Small intestine (tissue), 7 donors: ENCODE measurements around the gene NKD1. TPM values are rescaled to one million over a fixed set of nuclear protein-coding genes. Genes with fewer than 3 reads are reported as not detected.

Experiments
- DNase-seq, 2 donors: peaks; one replicate each; pipeline versions ENCODE4 v3.0.0 to v3.0.0-alpha.2; 2013
- FAIRE-seq: peaks from 2 replicates; lab custom pipeline; 2012; peaks lifted over from hg19 to GRCh38; lab: Jason Lieb, UNC
- H3K27ac ChIP-seq, 3 donors: one replicate each; pipeline ENCODE4 v1.5.1; 2013; ENCODE audit warnings: low read length in 2 of 3, mild to moderate bottlenecking in 2 of 3, control low read depth in 1 of 3, inconsistent platforms in 1 of 3, low read depth in 1 of 3, moderate library complexity in 1 of 3
- H3K27me3 ChIP-seq, 3 donors: one replicate each; pipeline ENCODE4 v1.6.1; 2013; ENCODE audit warnings: low read length in 3 of 3, inconsistent platforms in 1 of 3; ENCODE audit not compliant: control insufficient read depth in 3 of 3, insufficient read depth in 3 of 3
- H3K36me3 ChIP-seq, 3 donors: one replicate each; pipeline ENCODE4 v1.6.1; 2013; ENCODE audit warnings: low read length in 3 of 3, inconsistent platforms in 1 of 3, low read depth in 1 of 3, mild to moderate bottlenecking in 1 of 3, moderate library complexity in 1 of 3; ENCODE audit not compliant: control insufficient read depth in 3 of 3, insufficient read depth in 2 of 3
- H3K4me1 ChIP-seq, 3 donors: one replicate each; pipeline ENCODE4 v1.6.1; 2013; ENCODE audit warnings: low read length in 2 of 3, inconsistent platforms in 1 of 3, low read depth in 1 of 3, mild to moderate bottlenecking in 1 of 3, moderate library complexity in 1 of 3; ENCODE audit not compliant: control insufficient read depth in 3 of 3, insufficient read depth in 2 of 3
- H3K4me3 ChIP-seq, 3 donors: one replicate each; pipeline ENCODE4 v1.5.1; 2013; ENCODE audit warnings: low read length in 3 of 3, control low read depth in 1 of 3, inconsistent platforms in 1 of 3, low read depth in 1 of 3, mild to moderate bottlenecking in 1 of 3, moderate library complexity in 1 of 3
- H3K9me3 ChIP-seq, 2 donors: one replicate each; pipeline ENCODE4 v1.6.1; 2013; ENCODE audit warnings: low read depth in 1 of 2, low read length in 1 of 2; ENCODE audit not compliant: control insufficient read depth in 2 of 2, insufficient read depth in 1 of 2
- WGBS, 3 donors: extraction: QIAGEN DNeasy Blood & Tissue Kit; methylation state at CpG; one replicate each; pipeline ENCODE4 v1.1.7; 2013; 5-methylcytosine and 5-hydroxymethylcytosine counted together
- polyA plus RNA-seq, 4 donors: library from polyadenylated mRNA; stranded (reverse) in 3 of 4; unstranded in 1 of 4; fragments of 200-250 nt in 3 of 4; fragments of 120-200 nt in 1 of 4; gene quantifications; one replicate each; pipeline versions ENCODE4 v1.2.1 to v1.2.3, GENCODE V29; 2013
- donor health status: healthy with polysubstance abuse.
- donor health status: control.
- donor health status: control.
- donor health status: Bipolar disorder and iron deficiency.
- donor health status: healthy.

The NKD1 gene
- polyA plus RNA-seq, 4 donors: 0.22 to 2.9 (median 1.3) TPM

DNA sequence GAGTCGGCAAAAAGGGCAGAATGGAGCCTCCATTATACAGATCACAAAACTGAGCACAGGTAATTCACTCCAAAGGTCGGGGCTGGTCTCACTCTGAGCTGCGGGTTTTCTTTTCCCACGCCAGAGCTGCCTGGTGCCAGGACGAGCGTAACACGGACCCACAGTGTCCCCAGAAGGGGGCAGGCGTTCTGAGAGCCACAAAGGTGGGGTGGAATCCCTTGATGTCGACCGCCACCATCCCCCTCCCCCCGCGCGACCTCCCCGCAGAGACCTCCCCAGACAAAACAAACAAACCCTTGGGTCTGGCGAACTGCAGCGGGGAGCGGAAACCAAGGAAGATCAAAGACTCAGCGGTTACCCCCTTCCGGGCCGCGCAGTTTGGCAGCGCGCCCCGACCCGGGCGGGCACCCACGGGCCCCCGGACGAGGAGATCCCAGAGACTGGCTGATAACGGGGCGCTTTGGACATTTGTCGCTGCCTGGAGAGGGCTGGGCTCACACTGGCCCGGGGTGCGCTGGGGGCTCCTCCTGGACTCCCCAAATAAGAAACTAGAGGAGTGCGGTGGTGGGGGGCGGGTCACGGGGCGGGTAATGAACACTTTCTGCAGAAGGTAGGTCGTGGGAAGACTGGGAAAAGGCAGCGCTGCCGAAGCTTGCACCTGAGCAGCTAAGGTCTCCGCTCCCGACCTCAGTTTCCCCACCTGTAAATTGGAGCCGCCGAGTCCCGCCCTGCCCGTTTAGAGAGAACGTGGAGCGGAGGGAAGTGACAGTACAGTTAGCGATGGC, 664 bp upstream of the NKD1 start:
- WGBS, 3 donors: 1 to 2% (median 1%) methylated on average over 50 of the region's 50 CpGs
- FAIRE-seq: no peak
- Histone ChIP-seq H3K4me3 (peak overlapping the region; percentile 42 to 63 (median 56)), H3K9me3 (no peaks in the 10 kb centered on the region), H3K4me1 (peaks cover 0 to 4% (median 0%) of the 10 kb centered on the region in 3 donors), H3K27me3 (peaks cover 0 to 26% (median 3%) of the 10 kb centered on the region in 3 donors), H3K36me3 (no peaks in the 10 kb centered on the region), H3K27ac (no peak overlapping the region)
- DNase-seq: peak; percentile 49 to 65

DNA sequence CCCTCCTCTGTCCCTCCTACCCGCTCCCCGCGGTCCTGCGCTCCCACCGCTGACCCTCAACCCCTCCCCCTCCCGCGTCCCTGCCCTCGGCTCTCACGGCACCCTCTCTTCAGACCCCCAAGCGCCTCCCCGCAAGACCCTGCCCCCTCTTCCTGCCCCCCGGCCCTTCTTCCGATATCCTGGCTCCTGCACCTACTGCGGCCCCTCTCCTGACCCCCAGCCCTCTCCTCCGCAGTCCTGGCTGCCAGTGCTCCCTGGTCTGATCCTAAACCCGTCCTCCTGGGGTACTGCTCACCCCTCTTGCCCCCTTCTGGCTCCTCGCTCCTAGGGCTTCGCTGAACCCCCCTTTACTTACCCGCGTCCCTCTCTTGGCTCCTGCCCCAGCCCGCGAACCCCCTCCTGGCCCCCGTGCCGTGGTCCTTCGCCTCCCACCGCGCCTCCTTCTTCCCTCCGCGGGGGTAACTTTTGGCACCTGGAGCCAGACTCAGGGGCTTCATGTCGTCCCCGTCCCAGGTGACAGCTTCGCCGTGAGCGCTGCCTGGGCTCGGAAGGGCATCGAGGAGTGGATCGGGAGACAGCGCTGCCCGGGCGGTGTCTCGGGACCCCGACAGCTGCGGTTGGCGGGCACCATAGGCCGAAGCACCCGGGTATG, 839 bp downstream of the NKD1 start:
- peaks cover 0 to 26% (median 3%) of the 10 kb centered on the region in 3 donors for H3K27me3 ChIP-seq
- DNase-seq (peak in 1 of 2 donors; percentile 16), FAIRE-seq (no peak)
- H3K27ac ChIP-seq: no peak overlapping the region
- H3K4me1 ChIP-seq: peaks cover 0 to 4% (median 0%) of the 10 kb centered on the region in 3 donors
- peaks cover 0 to 7% (median 0%) of the 10 kb centered on the region in 3 donors for H3K36me3 ChIP-seq
- 5 to 25% (median 18%) methylated on average over 40 to 46 of the region's 46 CpGs for WGBS, 3 donors
- H3K4me3 ChIP-seq: peak overlapping the region; percentile 45 to 65 (median 63)
- H3K9me3 ChIP-seq: no peaks in the 10 kb centered on the region

DNA sequence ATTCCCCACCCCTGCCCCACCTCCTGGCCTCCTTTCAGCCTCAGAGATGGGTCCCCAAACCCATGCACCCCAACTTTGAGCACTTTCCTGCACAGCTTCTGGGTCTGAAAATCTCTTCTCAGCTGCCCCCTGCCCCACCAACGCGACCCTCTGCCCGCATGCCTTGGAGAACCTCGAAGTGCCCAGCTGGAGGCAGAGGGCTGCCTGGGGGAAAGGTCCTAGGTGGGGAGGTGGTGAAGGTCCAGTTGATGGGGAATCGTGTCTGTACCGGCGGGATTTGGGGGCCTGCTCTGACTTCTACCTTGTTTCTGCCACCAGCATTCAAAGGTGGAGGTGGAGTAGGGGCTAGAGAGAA, 1.3 kb downstream of the NKD1 start:
- H3K4me1 ChIP-seq: peaks cover 0 to 4% (median 0%) of the 10 kb centered on the region in 3 donors
- H3K36me3 ChIP-seq: peaks cover 0 to 7% (median 0%) of the 10 kb centered on the region in 3 donors
- 28 to 71% (median 66%) methylated on average over 7 of the region's 7 CpGs for WGBS, 3 donors
- peaks cover 0 to 26% (median 3%) of the 10 kb centered on the region in 3 donors for H3K27me3 ChIP-seq
- H3K27ac ChIP-seq: no peak overlapping the region
- no peaks in the 10 kb centered on the region for H3K9me3 ChIP-seq
- DNase-seq: no peak
- peak overlapping the region in 1 of 3 donors; percentile 45 for H3K4me3 ChIP-seq
- FAIRE-seq: no peak

DNA sequence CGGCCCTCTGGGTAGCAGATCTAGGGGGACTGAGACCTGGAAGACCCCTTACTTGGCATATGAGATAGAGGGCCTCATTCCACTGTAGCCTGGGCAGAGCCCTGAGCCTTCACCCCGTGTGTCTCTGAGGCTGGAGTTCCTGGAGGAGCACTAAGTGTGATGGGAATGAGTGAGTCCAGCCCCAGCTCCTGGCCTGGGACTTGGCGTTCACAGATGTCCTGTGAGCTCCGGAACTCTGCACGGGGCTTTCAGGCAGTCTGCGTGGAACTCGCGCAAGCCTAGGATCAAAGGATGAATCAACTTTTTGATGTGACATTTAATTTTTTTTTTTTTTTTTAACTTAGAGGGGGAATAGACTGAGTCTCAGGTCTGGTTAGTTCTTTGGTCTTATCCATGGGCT, 1.8 kb downstream of the NKD1 start:
- Histone ChIP-seq H3K27ac (no peak overlapping the region), H3K4me3 (peak overlapping the region in 1 of 3 donors; percentile 45), H3K4me1 (peaks cover 0 to 4% (median 0%) of the 10 kb centered on the region in 3 donors), H3K36me3 (peaks cover 0 to 7% (median 0%) of the 10 kb centered on the region in 3 donors), H3K9me3 (no peaks in the 10 kb centered on the region), H3K27me3 (peaks cover 0 to 24% (median 3%) of the 10 kb centered on the region in 3 donors)
- 43 to 70% (median 66%) methylated on average over 8 of the region's 8 CpGs for WGBS, 3 donors
- DNase-seq (no peak), FAIRE-seq (no peak)

DNA sequence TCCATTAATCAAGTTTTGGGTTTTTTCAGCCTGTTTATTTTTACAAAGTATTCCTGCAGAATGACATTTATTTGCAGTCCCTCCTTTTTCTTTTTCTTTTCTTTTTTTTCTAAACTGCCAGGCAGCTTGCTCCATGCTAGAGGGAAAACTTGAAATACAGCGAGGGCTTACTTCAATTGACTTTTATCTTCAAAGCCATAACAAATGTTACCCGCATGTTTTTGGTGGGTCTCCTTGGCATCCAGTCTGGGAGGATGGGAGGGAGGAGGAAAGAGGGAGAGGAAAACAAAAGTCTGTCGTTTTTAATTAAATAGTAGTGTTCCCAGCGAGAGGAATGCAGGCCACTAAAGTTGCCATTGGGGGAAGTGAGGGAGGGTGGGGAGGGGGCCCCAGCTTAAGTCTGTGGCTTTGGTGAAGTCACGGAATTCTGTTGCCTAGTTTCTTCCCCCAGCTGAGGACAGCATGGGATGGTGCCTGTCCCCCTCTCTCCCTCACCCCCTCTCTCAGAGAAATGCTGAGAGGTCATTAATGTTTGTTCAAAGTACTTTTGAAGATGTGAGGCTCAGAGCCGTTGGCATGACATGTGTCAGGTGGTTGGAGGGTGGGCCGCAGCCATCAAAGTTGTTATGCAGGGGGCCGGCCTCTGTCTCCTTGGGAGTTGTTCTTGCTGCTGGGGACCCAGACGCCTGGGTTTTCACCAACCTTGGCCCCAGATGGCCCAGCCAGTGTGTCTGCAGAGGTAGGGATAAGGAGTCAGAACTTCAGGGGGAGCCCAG, 2.9 kb downstream of the NKD1 start:
- peaks cover 0 to 23% (median 3%) of the 10 kb centered on the region in 3 donors for H3K27me3 ChIP-seq
- peaks cover 0 to 11% (median 0%) of the 10 kb centered on the region in 3 donors for H3K36me3 ChIP-seq
- FAIRE-seq (no peak), DNase-seq (no peak)
- H3K4me3 ChIP-seq: no peak overlapping the region
- 71 to 80% (median 74%) methylated on average over 9 of the region's 9 CpGs for WGBS, 3 donors
- no peaks in the 10 kb centered on the region for H3K9me3 ChIP-seq
- H3K27ac ChIP-seq: no peak overlapping the region
- peaks cover 0 to 4% (median 0%) of the 10 kb centered on the region in 3 donors for H3K4me1 ChIP-seq

DNA sequence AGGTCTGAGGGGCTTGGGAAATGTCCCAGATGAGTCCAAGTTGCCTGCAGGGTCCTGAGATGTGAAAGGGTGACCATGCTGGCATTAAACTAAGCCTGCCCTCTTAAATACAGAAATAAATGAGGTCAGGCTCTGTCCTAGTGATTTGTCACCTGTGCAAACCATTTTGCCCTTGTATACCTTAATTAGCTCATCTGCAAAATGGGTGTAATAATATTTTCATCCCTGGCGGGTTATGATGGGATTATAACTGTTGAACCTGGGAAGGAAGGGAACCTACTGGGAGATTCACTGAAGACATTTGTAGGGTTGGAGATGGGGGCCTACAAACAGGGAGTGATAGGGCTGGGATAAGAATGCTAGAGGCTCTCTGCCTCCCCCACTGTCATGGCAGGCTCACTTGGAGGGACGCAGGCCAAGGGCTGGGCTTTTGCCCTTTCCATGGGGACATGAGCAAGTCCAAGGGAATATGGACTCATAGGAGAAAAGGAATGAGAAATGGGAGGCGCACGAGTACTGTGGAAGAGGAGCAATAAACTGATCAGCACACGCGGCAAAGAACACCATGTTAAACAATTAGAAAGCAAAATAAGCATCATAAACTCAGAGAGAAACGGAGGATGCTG, 4.4 kb downstream of the NKD1 start:
- peaks cover 0 to 14% (median 0%) of the 10 kb centered on the region in 3 donors for H3K36me3 ChIP-seq
- 88 to 93% (median 91%) methylated on average over 7 of the region's 7 CpGs for WGBS, 3 donors
- DNase-seq: no peak
- H3K4me1 ChIP-seq: peaks cover 0 to under 1% (median 0%) of the 10 kb centered on the region in 3 donors
- no peak overlapping the region for H3K4me3 ChIP-seq
- no peaks in the 10 kb centered on the region for H3K9me3 ChIP-seq
- no peak overlapping the region for H3K27ac ChIP-seq
- no peak for FAIRE-seq
- peaks cover 0 to 16% (median 3%) of the 10 kb centered on the region in 3 donors for H3K27me3 ChIP-seq

DNA sequence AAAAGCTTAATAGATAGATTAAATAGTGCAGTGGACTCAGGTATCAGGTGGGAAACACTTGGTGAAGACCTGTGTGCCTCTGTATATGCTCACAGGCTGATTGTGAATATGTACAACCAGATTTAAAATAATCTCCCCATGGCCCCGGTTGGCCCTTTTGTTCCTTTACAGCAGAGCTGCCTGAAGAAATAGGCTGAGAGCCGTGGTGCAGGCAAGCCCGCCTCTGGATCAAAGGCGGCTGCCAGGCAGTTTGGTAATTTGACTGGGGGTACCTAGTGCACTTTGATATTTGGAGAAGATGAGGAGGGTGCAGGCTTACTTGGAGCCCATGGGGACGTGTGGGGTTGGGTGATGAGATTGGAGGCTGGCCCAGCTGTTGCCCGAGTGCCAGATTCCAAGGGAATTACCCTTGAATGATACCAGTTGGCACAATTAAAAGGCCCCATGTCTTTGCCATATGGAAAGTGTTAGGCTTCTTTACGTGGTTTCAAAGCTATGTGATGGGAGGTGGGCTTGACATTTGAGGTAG, 5.0 kb downstream of the NKD1 start:
- 77 to 84% (median 83%) methylated on average over 7 of the region's 7 CpGs for WGBS, 3 donors
- no peak overlapping the region for H3K27ac ChIP-seq
- H3K9me3 ChIP-seq: no peaks in the 10 kb centered on the region
- H3K4me3 ChIP-seq: no peak overlapping the region
- no peak for FAIRE-seq
- H3K27me3 ChIP-seq: peaks cover 0 to 13% (median 3%) of the 10 kb centered on the region in 3 donors
- no peaks in the 10 kb centered on the region for H3K4me1 ChIP-seq
- no peak for DNase-seq
- H3K36me3 ChIP-seq: peaks cover 0 to 14% (median 0%) of the 10 kb centered on the region in 3 donors
